Mesothelial cell of epicardium (in vitro differentiated cells): ENCODE data around the gene URM1. TPM values are rescaled to one million over a fixed set of nuclear protein-coding genes. Genes with fewer than 3 reads are reported as not detected.

Experiments used
- DNase-seq, 2 experiments: peaks; one replicate each; pipeline ENCODE4 v3.0.0; 2021; ENCODE audit warnings: low spot score in 2 of 2; ENCODE audit not compliant: unreplicated experiment in 2 of 2
- H3K27ac Mint-ChIP-seq: 2 replicates; pipeline ENCODE4 v1.8.0; 2021; ENCODE audit warnings: mixed read lengths
- H3K27me3 Mint-ChIP-seq: 2 replicates; pipeline ENCODE4 v1.8.0; 2021; ENCODE audit warnings: low read depth, mixed read lengths
- H3K36me3 Mint-ChIP-seq: 2 replicates; pipeline ENCODE4 v1.8.0; 2021; ENCODE audit warnings: mixed read lengths
- H3K4me1 Mint-ChIP-seq: 2 replicates; pipeline ENCODE4 v1.8.0; 2021; ENCODE audit warnings: mixed read lengths
- H3K4me3 Mint-ChIP-seq: 2 replicates; pipeline ENCODE4 v1.8.0; 2021; ENCODE audit warnings: mild to moderate bottlenecking, moderate library complexity, mixed read lengths
- H3K9me3 Mint-ChIP-seq: 2 replicates; pipeline ENCODE4 v1.8.0; 2021; ENCODE audit warnings: mixed read lengths
- CTCF ChIP-seq: fragments of 200-600 bp; sonication (generic); IDR thresholded peaks from one replicate; pipeline ENCODE4 v1.5.0; 2021; ENCODE audit warnings: antibody characterized with exemption; ENCODE audit not compliant: unreplicated experiment
- total RNA-seq: library from RNA; stranded (reverse); gene quantifications from 3 replicates; pipeline ENCODE4 v1.2.1, GENCODE V29; 2021

The URM1 gene
- total RNA-seq, 1 donor from 2014 or later = 54.9 TPM

DNA sequence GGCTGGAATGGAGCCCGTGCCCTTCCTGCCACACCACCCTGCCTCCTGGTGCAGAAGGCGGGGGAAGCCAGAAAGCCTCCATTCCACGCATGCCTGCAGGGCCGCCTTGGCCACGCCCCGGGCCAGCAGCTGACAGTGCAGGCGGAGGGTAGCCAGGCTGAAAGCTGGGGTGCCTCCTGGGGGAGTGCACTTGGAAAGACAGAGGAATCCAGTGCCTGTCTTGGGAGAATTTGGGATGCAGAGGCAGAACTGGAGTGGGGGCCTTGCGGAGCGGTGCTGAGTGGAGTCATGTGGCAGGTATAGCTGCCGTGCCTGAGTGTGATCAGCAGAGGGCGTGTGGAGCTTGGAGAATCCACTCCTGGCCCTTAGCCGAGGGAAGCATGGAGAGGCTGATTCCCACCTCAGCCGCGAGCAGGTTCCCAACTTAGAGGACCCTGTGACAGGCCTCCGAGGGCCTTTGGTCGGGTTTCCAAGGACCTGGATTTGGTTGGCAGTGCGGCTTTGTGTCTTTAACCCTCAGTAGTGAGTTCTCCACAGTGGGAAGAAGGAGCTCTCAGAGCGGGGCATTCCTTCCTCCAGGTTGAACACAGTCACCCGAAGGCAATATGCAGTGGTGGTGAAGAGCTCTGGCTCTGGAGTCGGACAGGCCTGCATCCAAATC is 9.1 kb upstream of the URM1 start:
- Mint-ChIP-seq H3K4me3 (peak overlapping the region; percentile 71), H3K27me3 (no peaks in the 10 kb centered on the region)

DNA sequence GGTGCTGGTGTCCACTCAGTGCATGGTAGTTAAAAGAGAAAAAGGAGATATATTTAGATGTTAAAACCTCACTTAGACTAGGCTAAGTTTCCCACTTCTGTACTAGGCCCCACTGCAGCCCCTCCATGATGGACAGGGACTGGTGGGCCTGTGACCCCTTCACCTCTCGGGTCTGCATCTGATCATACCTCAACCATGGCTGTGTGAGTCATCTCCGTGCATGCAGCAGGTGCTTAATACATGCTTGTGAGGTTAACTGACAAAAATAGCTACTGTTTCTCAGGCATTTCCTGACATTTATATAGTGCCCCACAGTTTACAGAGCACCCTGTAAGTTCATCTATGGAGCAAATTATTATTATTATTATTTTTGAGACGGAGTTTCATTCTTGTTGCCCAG is 8.4 kb upstream of the URM1 start:
- Mint-ChIP-seq H3K4me1 (peaks cover 15% of the 10 kb centered on the region), H3K9me3 (no peaks in the 10 kb centered on the region), H3K4me3 (no peak overlapping the region), H3K27ac (no peak overlapping the region), H3K36me3 (no peaks in the 10 kb centered on the region), H3K27me3 (no peaks in the 10 kb centered on the region)
- no peak for TF ChIP-seq CTCF
- no peak for DNase-seq

More for the DNA sequence above, 9.1 kb upstream of the URM1 start:
- Mint-ChIP-seq H3K27ac (peak overlapping the region; percentile 91), H3K9me3 (no peaks in the 10 kb centered on the region), H3K4me1 (peaks cover 15% of the 10 kb centered on the region), H3K36me3 (no peaks in the 10 kb centered on the region)
- peak; percentile 74 for TF ChIP-seq CTCF
- peak; percentile 63 to 82 for DNase-seq

DNA sequence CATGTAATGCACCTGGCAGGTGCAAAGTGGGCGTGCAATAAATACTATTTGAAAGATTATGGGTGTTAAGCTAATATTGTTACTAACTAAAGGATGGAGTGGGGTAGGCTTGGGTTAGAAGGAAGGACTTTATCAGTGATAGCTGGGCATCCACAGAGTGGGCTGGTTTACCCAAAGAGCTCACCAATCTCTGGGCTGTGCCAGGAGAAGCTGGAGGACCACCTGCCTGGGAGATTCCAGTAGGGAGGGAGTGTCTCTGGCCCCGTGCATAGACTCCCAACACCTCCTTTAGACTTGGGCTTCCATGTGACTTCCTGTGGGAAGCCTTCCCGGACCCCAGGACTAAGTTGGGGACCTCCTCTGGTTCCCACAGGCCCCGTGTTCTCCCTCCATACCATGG is 5.6 kb upstream of the URM1 start:
- Mint-ChIP-seq H3K27ac (peak overlapping the region; percentile 83), H3K9me3 (no peaks in the 10 kb centered on the region), H3K4me1 (peaks cover 21% of the 10 kb centered on the region), H3K36me3 (no peaks in the 10 kb centered on the region), H3K27me3 (no peaks in the 10 kb centered on the region), H3K4me3 (peak overlapping the region; percentile 54)
- no peak for TF ChIP-seq CTCF
- no peak for DNase-seq

- peaks cover 37% of the 10 kb centered on the region for H3K4me1 Mint-ChIP-seq
- no peaks in the 10 kb centered on the region for H3K27me3 Mint-ChIP-seq
- no peaks in the 10 kb centered on the region for H3K36me3 Mint-ChIP-seq
- H3K27ac Mint-ChIP-seq = peak overlapping the region; percentile 99
- TF ChIP-seq CTCF = no peak
- H3K4me3 Mint-ChIP-seq = no peak overlapping the region
- no peak for DNase-seq
- H3K9me3 Mint-ChIP-seq = no peaks in the 10 kb centered on the region
These were observed 2.0 kb upstream of the URM1 start for GRCh38 chr9:128369024-128369706.

GRCh38 chr9:128370367-128370751 is 815 bp upstream of the URM1 start:
- DNase-seq = no peak
- Mint-ChIP-seq H3K4me1 (peaks cover 32% of the 10 kb centered on the region), H3K4me3 (peak overlapping the region; percentile 89), H3K36me3 (no peaks in the 10 kb centered on the region), H3K27ac (peak overlapping the region; percentile 99), H3K27me3 (no peaks in the 10 kb centered on the region), H3K9me3 (no peaks in the 10 kb centered on the region)
- TF ChIP-seq CTCF = no peak
